NOMO-1 treated with DMSO at 0.1 percent for 48 hours (cell line): Measurements from ENCODE around the gene WDR45B.
A peak's percentile ranks its signal among the peaks of the same experiment; 100 is the strongest.

Source experiments
- DNase-seq: peaks from one replicate; lab custom pipeline; 2025; ENCODE audit not compliant: unreplicated experiment; lab: John Stamatoyannopoulos, UW

The WDR45B gene

GRCh38 chr17:82678265-82678891, 30.1 kb upstream of the WDR45B start:
- peak; percentile 36 for DNase-seq

- DNase-seq: no peak
Measured at GRCh38 chr17:82677353-82677925, 29.2 kb upstream of the WDR45B start.

GRCh38 chr17:82675476-82676245, 27.4 kb upstream of the WDR45B start:
- no peak for DNase-seq

- no peak for DNase-seq
Measured at GRCh38 chr17:82674656-82675475, 26.6 kb upstream of the WDR45B start.

GRCh38 chr17:82670661-82671450, 22.6 kb upstream of the WDR45B start:
- no peak for DNase-seq

- DNase-seq: peak; percentile 69
Measured at GRCh38 chr17:82668631-82669099, 20.4 kb upstream of the WDR45B start.

GRCh38 chr17:82668024-82668630, 19.9 kb upstream of the WDR45B start:
- DNase-seq: no peak

- no peak for DNase-seq
Measured at GRCh38 chr17:82667668-82668000, 19.4 kb upstream of the WDR45B start.

- DNase-seq: no peak
Measured at GRCh38 chr17:82666931-82667667, 18.9 kb upstream of the WDR45B start.

GRCh38 chr17:82665891-82666290, 17.6 kb upstream of the WDR45B start:
- no peak for DNase-seq

- DNase-seq: no peak
Measured at GRCh38 chr17:82665217-82665616, 17.0 kb upstream of the WDR45B start.

- no peak for DNase-seq
Measured at GRCh38 chr17:82664701-82665182, 16.5 kb upstream of the WDR45B start.

- DNase-seq: no peak
Measured at GRCh38 chr17:82664276-82664575, 16.0 kb upstream of the WDR45B start.

GRCh38 chr17:82663381-82664275, 15.4 kb upstream of the WDR45B start:
- DNase-seq: no peak

- no peak for DNase-seq
Measured at GRCh38 chr17:82662711-82663261, 14.5 kb upstream of the WDR45B start.

GRCh38 chr17:82661717-82662683, 13.8 kb upstream of the WDR45B start:
- DNase-seq: no peak

- no peak for DNase-seq
Measured at GRCh38 chr17:82659886-82660285, 11.6 kb upstream of the WDR45B start.
